BLaER1 treated with 17β-estradiol and CSF1 and Interleukin-3, amounts not matched to agents 10 nM and 100 nM (cell line): Measurements from ENCODE around the gene APAF1.
A peak's percentile ranks its signal among the peaks of the same experiment; 100 is the strongest.
"Not testable (repeated sequence)": the region's sequence is repeated elsewhere in the genome, so short reads cannot be mapped to it uniquely, and the experiment has no call there.

ENCODE experiments used
- H3K27ac ChIP-seq, 11 experiments: shearing (Covaris generic); formaldehyde crosslinking; 2 replicates each; pipeline ENCODE4 v1.8.1; 2022
- H3K27me3 ChIP-seq, 11 experiments: shearing (Covaris generic); formaldehyde crosslinking; 2 replicates each; pipeline ENCODE4 v1.8.1; 2022
- H3K36me3 ChIP-seq, 11 experiments: shearing (Covaris generic); formaldehyde crosslinking; 2 replicates each; pipeline ENCODE4 v1.8.1; 2022
- H3K4me1 ChIP-seq, 10 experiments: shearing (Covaris generic); formaldehyde crosslinking; 2 replicates each; pipeline ENCODE4 v1.8.1; 2022
- H3K4me2 ChIP-seq, 11 experiments: shearing (Covaris generic); formaldehyde crosslinking; 2 replicates each; pipeline ENCODE4 v1.8.1; 2022
- H3K4me3 ChIP-seq, 10 experiments: shearing (Covaris generic); formaldehyde crosslinking; 2 replicates each; pipeline ENCODE4 v1.8.1; 2022
- H3K9ac ChIP-seq, 11 experiments: shearing (Covaris generic); formaldehyde crosslinking; 2 replicates each; pipeline ENCODE4 v1.8.1; 2022
- H3K9me3 ChIP-seq, 11 experiments: shearing (Covaris generic); formaldehyde crosslinking; replicated peaks in 1 of 11; 2 replicates each; pipeline ENCODE4 v1.8.1; 2022
- H4K20me1 ChIP-seq, 11 experiments: shearing (Covaris generic); formaldehyde crosslinking; 2 replicates each; pipeline ENCODE4 v1.8.1; 2022
- Cebpa-rat ChIP-seq, 11 experiments: shearing (Covaris generic); IDR thresholded peaks; 2 replicates each; pipeline ENCODE4 v1.8.1; 2022

The APAF1 gene

DNA sequence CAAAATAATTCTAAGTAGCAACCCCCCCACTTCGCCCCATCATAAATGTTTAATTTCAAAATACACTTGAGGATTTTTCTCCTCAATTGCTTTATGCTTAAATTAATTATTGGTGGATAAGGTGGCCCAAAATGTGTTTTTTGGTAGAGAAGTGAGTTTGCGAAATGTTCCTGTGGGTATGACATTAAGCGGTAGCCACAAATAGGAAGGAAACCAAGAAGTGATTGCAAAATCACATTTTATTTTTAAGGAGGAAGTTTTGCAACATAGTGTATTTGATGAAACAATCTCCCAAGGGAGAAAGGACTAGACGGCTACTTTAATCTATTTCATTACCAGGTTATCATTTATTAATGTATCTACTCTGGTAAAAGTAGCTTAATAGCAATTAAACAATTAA lies 26.1 kb upstream of the APAF1 start:
- Histone ChIP-seq H3K9me3 (peaks cover 3 to 83% (median 53%) of the 10 kb centered on the region in 11 experiments; a peak in 21 of 22 replicates), H3K4me2 (peak overlapping the region in 4 of 11 experiments; percentile 22 to 53 (median 34); a peak in 7 of 22 replicates), H3K4me3 (no peak overlapping the region; a peak in 1 of 20 replicates), H3K9ac (peak overlapping the region in 10 of 11 experiments; percentile 0 to 70 (median 64); a peak in 17 of 22 replicates), H3K27me3 (no peaks in the 10 kb centered on the region), H3K27ac (peak overlapping the region; percentile 73 to 95 (median 90)), H3K36me3 (peaks cover 0 to 57% (median 5%) of the 10 kb centered on the region in 11 experiments; a peak in 10 of 22 replicates), H3K4me1 (peaks cover 12 to 46% (median 17%) of the 10 kb centered on the region in 10 experiments), H4K20me1 (no peaks in the 10 kb centered on the region)
- peak in 8 of 11 experiments; percentile 63 to 99 (median 84); a peak in 11 of 22 replicates for TF ChIP-seq Cebpa-rat (IDR thresholded peaks at IDR 0.05)

DNA sequence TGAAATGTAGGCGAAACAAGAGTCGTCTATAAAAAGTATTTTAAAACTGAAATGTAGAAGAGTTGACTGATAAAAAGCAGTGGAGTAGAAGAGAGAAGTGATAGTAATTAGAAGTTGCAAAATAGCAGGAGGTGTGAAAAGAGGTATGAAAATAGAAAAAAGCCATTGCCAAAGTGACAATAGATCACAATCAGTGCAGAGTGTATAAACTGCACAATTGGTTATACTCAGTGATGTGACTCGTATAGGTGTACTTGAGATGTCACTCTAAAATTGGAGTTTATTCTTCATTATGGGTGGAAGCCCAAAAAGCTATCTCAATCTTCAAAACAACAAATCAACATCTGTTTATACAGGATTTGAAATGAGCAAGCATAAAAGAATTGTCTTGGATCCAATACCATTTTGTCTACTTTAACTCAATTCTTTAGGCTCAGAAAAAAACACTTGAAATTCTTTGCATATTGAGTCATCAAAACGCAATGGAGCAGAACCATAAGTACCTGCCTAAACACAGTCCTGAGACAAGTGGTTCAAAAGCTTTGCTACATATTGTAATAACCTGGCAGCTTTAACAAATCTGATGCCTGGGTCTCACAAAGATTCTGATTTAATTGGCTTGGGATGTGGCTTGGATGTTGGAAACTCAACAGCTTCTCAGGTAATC lies 9.3 kb upstream of the APAF1 start:
- Histone ChIP-seq H3K9ac (no peak overlapping the region), H3K4me1 (peaks cover 0 to 22% (median 0%) of the 10 kb centered on the region in 10 experiments; a peak in 6 of 20 replicates), H3K36me3 (peaks cover 29 to 73% (median 60%) of the 10 kb centered on the region in 11 experiments), H3K4me3 (no peak overlapping the region), H4K20me1 (peaks cover 0 to 7% (median 0%) of the 10 kb centered on the region in 11 experiments; a peak in 1 of 22 replicates), H3K9me3 (peaks cover 0 to 6% (median 0%) of the 10 kb centered on the region in 11 experiments; a peak in 1 of 22 replicates), H3K27ac (no peak overlapping the region), H3K4me2 (no peak overlapping the region), H3K27me3 (no peaks in the 10 kb centered on the region)
- TF ChIP-seq Cebpa-rat (IDR thresholded peaks at IDR 0.05) = no peak

DNA sequence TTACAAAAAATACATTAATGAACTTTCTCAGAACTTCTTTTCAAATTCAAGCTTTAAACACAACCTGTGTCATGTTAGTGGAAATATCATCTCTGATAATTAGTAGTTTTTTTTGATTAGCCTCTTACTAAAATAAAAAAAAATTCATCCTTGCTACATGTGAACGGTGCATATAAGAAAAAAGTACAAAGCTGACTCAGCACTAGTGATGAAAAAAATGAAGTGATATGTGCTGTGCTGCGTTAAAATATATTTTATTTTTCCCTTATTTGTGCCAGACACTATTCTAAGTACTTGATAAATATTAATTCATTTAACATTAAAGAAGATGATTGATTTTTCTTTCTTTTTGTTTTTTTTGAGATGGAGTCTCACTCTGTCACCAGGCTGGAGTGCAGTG lies 8.0 kb upstream of the APAF1 start:
- Histone ChIP-seq H3K4me1 (peaks cover 0 to 28% (median 5%) of the 10 kb centered on the region in 10 experiments; a peak in 15 of 20 replicates), H3K4me2 (no peak overlapping the region), H3K36me3 (peaks cover 29 to 70% (median 51%) of the 10 kb centered on the region in 11 experiments), H4K20me1 (peaks cover 0 to 12% (median 0%) of the 10 kb centered on the region in 11 experiments; a peak in 2 of 22 replicates), H3K9ac (no peak overlapping the region), H3K4me3 (no peak overlapping the region), H3K27ac (no peak overlapping the region), H3K9me3 (peaks cover 0 to 6% (median 0%) of the 10 kb centered on the region in 11 experiments; a peak in 1 of 22 replicates), H3K27me3 (no peaks in the 10 kb centered on the region)
- TF ChIP-seq Cebpa-rat (IDR thresholded peaks at IDR 0.05) = no peak

DNA sequence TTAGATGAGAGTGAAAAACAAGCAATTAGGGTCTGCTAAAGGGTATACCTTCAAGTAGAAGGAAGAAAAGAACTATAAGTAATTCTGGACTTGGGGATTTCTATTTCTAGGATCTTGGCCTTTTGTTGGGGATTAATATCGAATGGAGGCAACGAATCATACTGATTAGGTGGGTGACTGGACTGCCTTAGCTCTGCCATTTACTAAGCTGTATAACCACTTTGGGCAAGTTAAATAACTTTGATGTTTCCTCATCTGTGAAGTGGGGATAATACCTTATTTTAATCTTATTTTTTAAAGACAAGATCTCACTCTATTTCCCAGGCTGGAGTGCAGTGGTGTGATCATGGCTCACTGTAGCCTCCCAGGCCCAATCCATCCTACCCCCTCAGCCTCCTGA lies 7.1 kb upstream of the APAF1 start:
- peaks cover 0 to 15% (median 0%) of the 10 kb centered on the region in 11 experiments; a peak in 3 of 22 replicates for H4K20me1 ChIP-seq
- no peak for TF ChIP-seq Cebpa-rat (IDR thresholded peaks at IDR 0.05)
- H3K9ac ChIP-seq = no peak overlapping the region
- no peaks in the 10 kb centered on the region for H3K27me3 ChIP-seq
- no peak overlapping the region for H3K4me3 ChIP-seq
- peaks cover 9 to 38% (median 14%) of the 10 kb centered on the region in 10 experiments for H3K4me1 ChIP-seq
- H3K27ac ChIP-seq = peak overlapping the region in 1 of 11 experiments; percentile 31; a peak in 2 of 22 replicates
- H3K4me2 ChIP-seq = peak overlapping the region in 2 of 11 experiments; percentile 56; a peak in 4 of 22 replicates
- peaks cover 23 to 61% (median 43%) of the 10 kb centered on the region in 11 experiments for H3K36me3 ChIP-seq
- H3K9me3 ChIP-seq = peaks cover 0 to 4% (median 0%) of the 10 kb centered on the region in 11 experiments; a peak in 1 of 22 replicates

DNA sequence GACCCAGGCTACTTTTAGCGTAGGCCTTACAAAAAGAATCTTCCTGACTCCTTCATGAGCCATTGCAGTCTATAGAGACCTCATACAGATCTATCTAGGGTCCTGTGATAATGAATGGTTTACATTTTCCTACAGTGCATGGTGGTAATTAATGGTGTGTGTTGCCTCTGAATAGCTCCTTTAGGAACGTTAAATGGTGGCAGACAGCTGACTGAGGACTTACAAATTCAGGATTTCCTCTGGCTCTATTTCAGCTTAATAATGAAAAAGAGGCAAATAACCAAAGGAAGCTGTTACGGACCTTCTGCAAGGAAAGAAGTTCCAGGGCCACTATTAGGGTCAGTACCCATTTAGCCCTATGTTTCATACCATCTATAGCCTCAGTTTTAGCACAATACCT lies 5.6 kb upstream of the APAF1 start:
- Histone ChIP-seq H3K4me2 (peak overlapping the region in 2 of 11 experiments; percentile 56; a peak in 4 of 22 replicates), H3K4me1 (peaks cover 13 to 42% (median 18%) of the 10 kb centered on the region in 10 experiments), H3K36me3 (peaks cover 8 to 46% (median 28%) of the 10 kb centered on the region in 11 experiments; a peak in 18 of 22 replicates), H3K9ac (no peak overlapping the region), H4K20me1 (peaks cover 0 to 15% (median 0%) of the 10 kb centered on the region in 11 experiments; a peak in 4 of 22 replicates), H3K27me3 (no peaks in the 10 kb centered on the region), H3K9me3 (peaks cover 0 to 4% (median 0%) of the 10 kb centered on the region in 11 experiments; a peak in 1 of 22 replicates), H3K27ac (no peak overlapping the region), H3K4me3 (no peak overlapping the region)
- no peak for TF ChIP-seq Cebpa-rat (IDR thresholded peaks at IDR 0.05)

DNA sequence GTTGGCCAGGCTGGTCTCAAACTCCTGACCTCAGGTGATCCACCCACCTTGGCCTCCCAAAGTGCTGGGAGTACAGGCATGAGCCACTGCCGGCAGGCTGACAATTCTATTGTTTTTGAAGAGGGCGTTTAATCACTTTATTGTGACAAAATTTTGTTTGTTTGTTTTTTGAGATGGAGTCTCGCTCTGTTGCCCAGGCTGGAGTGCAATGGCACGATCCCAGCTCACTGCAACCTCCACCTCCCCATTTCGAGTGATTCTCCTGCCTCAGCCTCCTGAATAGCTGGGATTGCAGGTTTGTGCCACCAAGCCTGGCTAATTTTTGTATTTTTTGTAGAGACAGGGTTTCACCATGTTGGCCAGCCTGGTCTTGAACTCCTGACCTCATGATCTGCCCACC lies 2.3 kb upstream of the APAF1 start:
- Histone ChIP-seq H3K27ac (peak overlapping the region in 5 of 11 experiments; percentile 91 to 97 (median 93); a peak in 6 of 22 replicates), H3K36me3 (peaks cover 0 to 33% (median 22%) of the 10 kb centered on the region in 11 experiments; a peak in 15 of 22 replicates), H3K4me2 (peak overlapping the region; percentile 68 to 92 (median 79)), H3K9ac (peak overlapping the region; percentile 91 to 98 (median 93); a peak in 14 of 22 replicates), H4K20me1 (peaks cover 0 to 31% (median 7%) of the 10 kb centered on the region in 11 experiments; a peak in 8 of 22 replicates), H3K4me3 (peak overlapping the region; percentile 93 to 100 (median 98); a peak in 18 of 20 replicates), H3K4me1 (peaks cover 20 to 48% (median 36%) of the 10 kb centered on the region in 10 experiments)
- H3K27me3 ChIP-seq, H3K9me3 ChIP-seq: not testable (repeated sequence)

DNA sequence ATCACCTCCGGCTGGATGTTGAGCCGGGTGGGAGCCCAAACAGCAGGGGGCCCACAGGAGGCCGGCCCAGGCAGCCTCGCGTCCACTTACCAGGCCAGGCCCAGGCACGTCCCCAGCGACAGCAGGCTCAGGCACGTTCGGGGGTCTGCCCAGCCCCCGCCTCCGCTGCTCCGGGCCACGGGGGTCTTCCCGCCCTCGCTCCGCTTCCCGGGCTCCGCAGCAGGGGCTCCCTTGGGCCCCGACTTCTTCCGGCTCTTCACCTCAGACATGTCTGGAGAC lies 718 bp upstream of the APAF1 start:
- H3K36me3 ChIP-seq = peaks cover 12 to 35% (median 22%) of the 10 kb centered on the region in 11 experiments
- H3K4me2 ChIP-seq = peak overlapping the region; percentile 68 to 92 (median 79)
- H3K9me3 ChIP-seq = peaks cover 0 to 4% (median 0%) of the 10 kb centered on the region in 11 experiments; a peak in 1 of 22 replicates
- H3K4me3 ChIP-seq = peak overlapping the region; percentile 93 to 100 (median 98)
- H3K27ac ChIP-seq = peak overlapping the region; percentile 68 to 97 (median 92)
- H3K9ac ChIP-seq = peak overlapping the region; percentile 91 to 98 (median 93)
- peaks cover 20 to 44% (median 36%) of the 10 kb centered on the region in 10 experiments for H3K4me1 ChIP-seq
- H3K27me3 ChIP-seq = no peaks in the 10 kb centered on the region
- TF ChIP-seq Cebpa-rat (IDR thresholded peaks at IDR 0.05) = no peak
- H4K20me1 ChIP-seq = peaks cover 0 to 34% (median 4%) of the 10 kb centered on the region in 11 experiments; a peak in 9 of 22 replicates

DNA sequence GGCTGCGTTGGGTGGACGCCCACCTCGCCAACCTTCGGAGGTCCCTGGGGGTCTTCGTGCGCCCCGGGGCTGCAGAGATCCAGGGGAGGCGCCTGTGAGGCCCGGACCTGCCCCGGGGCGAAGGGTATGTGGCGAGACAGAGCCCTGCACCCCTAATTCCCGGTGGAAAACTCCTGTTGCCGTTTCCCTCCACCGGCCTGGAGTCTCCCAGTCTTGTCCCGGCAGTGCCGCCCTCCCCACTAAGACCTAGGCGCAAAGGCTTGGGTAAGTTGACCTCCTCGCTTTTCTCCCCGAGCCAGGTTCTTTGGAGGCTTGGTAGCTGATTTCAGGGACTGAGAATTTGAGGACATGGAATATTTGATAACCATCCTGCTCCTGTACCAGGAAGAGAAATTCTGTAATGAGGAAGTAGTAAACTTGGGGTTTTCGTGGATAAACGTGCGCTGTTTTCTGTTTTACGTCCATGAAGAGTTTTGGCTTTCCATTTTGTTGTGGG lies 530 bp downstream of the APAF1 start:
- Histone ChIP-seq H3K27me3 (no peaks in the 10 kb centered on the region), H3K27ac (peak overlapping the region; percentile 72 to 97 (median 92)), H3K9ac (peak overlapping the region; percentile 91 to 98 (median 93)), H4K20me1 (peaks cover 0 to 45% (median 12%) of the 10 kb centered on the region in 11 experiments; a peak in 12 of 22 replicates), H3K9me3 (peaks cover 0 to 4% (median 0%) of the 10 kb centered on the region in 11 experiments; a peak in 1 of 22 replicates), H3K4me2 (peak overlapping the region; percentile 70 to 91 (median 85)), H3K36me3 (peaks cover 24 to 41% (median 32%) of the 10 kb centered on the region in 11 experiments), H3K4me3 (peak overlapping the region; percentile 93 to 100 (median 98)), H3K4me1 (peaks cover 20 to 41% (median 36%) of the 10 kb centered on the region in 10 experiments)
- TF ChIP-seq Cebpa-rat (IDR thresholded peaks at IDR 0.05) = no peak
